Fibroblast of villous mesenchyme (primary cell): ENCODE results near the gene DCLK1. TPM values are rescaled to one million over a fixed set of nuclear protein-coding genes. Genes with fewer than 3 reads are reported as not detected.
A peak's percentile ranks its signal among the peaks of the same experiment; 100 is the strongest.

Experiments used
- DNase-seq: peaks from one replicate; pipeline ENCODE4 v3.0.0-alpha.2; 2010; ENCODE audit warnings: low read depth
- H3K4me3 ChIP-seq: 2 replicates; pipeline ENCODE4 v1.5.1; 2011; ENCODE audit warnings: low read depth, mild to moderate bottlenecking, low read length
- CTCF ChIP-seq: IDR thresholded peaks from 2 replicates; pipeline ENCODE4 v1.5.1; 2012; ENCODE audit warnings: low read depth, mild to moderate bottlenecking, low read length; ENCODE audit not compliant: insufficient read depth
- total RNA-seq: library from RNA; depleted of rRNA; stranded (reverse); fragments of >200 nt; gene quantifications from 2 replicates; pipeline ENCODE4 v1.2.3, GENCODE V29; 2012

DCLK1 gene
- total RNA-seq, 1 donor, result 0.86 TPM

- DNase-seq, result peak; percentile 53
- no peak overlapping the region for H3K4me3 ChIP-seq
- TF ChIP-seq CTCF, result no peak
Measured at GRCh38 chr13:35791184-35791851, 339.9 kb downstream of the DCLK1 start.

DNA sequence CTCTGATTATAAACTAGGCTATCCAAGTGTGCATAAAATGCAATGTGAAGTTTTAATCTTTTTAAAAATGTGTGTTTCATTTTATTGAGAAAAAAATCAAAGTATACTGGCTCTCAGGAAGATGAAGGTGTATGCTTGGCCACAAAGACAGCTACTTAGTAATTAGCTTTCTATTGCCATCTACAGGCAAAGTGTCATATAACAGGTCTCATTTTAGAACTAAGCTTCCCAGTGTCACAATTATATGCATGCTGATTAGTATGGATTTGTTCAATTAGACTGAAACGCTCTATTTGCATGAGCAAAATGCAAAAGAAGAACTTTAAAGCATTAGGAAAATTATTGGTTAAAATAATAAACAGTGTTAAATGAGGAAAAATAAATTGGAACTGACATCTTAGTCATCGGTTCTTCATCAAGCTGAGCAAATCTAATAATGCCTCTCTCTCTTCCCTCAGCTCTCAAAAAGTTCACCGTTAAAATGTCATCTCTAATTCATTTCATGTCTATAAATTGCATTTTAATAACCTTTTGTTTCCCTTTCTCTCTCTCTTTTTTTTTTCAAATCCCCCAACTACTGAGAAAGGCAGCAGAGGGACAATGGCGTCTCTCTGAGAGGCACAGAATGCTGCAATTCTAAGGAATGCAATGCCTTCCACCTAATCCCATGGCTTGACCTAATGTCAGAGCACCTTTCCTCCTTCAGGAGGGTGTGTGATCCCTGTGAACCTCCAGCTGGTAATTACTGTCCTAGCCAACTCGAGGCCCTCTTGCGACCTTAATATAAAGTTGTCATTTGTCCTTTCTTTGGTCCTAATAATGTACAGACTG, 341.6 kb downstream of the DCLK1 start:
- peak; percentile 51 for TF ChIP-seq CTCF
- peak; percentile 39 for DNase-seq

DNA sequence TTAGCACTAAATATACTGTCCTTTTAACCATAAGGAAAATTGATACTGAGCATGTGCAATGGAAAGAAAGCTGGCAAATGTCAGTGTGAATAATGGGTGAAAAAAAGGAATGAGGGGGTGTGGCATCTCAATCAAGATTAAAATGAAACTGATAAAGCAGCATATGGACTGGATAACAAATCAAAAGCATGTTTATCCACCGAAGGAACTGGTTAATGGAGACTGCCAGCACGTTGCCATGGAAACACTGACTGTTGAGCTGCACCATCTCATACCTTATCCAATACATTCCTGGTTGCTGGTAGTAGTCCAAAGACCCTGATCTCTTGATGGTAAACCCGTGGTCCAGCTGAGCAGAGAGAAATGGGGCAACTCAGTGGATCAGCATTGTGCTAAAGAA, 343.2 kb downstream of the DCLK1 start:
- DNase-seq, result no peak
- no peak overlapping the region for H3K4me3 ChIP-seq
- TF ChIP-seq CTCF, result no peak

More for the DNA sequence above, 341.6 kb downstream of the DCLK1 start:
- H3K4me3 ChIP-seq, result no peak overlapping the region

DNA sequence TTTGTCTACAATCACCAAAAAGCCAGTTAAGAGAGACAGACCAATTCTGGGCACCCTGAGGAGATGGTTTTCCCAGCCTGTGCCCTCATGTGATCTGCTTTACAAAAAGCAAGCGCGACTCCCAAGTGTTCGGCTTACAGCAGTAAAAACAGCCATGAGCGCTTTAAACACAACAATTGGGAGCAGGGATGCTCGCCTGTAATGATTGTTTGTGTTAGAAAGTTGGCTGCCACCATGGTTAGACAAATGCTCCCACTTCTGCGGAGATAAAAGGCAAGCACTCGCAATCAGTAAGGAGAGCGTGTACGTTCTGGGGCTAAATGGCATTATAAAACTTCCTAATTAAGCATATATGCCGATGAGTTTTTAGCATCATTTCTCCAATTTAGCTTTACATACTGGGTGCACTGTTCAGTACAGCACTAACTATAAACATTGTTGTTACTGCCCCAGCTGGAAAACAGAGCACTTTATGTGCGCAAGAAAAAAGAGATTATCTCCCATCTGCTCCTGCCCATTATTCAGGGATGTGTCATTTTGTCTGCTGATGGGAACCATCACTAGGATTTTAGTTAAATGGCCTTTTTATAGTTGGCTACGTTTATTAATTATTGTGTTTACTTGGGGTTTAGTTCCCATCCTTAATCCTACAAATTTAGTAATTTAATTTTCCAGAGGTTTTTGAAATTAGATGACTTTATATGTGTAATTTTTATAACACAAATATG, 345.4 kb downstream of the DCLK1 start:
- H3K4me3 ChIP-seq, result no peak overlapping the region
- TF ChIP-seq CTCF, result no peak
- DNase-seq, result no peak

- TF ChIP-seq CTCF, result no peak
- no peak for DNase-seq
- no peak overlapping the region for H3K4me3 ChIP-seq
Measured at GRCh38 chr13:35784286-35784951, 346.8 kb downstream of the DCLK1 start.

DNA sequence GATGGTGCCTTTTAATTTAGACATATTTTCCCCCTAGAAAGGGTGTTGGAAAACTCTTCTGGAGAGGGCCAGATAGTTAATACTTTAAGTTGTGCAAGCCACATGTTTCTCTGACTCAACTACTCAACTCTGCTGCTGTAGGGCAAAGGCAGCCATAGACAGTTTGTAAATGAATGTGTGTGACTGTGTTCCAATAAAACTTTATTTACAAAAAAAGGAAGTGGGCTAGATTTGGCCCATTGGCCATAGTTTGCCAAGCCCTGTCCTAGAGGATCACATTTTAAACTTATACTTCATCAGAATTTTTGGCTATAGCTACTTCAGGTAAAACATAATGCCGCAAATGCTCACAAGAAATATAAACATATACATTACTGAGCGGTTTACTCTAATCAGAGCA, 348.4 kb downstream of the DCLK1 start:
- no peak for DNase-seq
- no peak overlapping the region for H3K4me3 ChIP-seq
- TF ChIP-seq CTCF, result no peak
